Ectodermal cell (in vitro differentiated cells): ENCODE measurements around the gene PPP1R27.

Experiments used
- H3K27ac ChIP-seq: 2 replicates; pipeline ENCODE4 v1.7.0; 2013; ENCODE audit warnings: mild to moderate bottlenecking, low read depth, low read length; ENCODE audit not compliant: insufficient read depth, poor library complexity, severe bottlenecking
- H3K27me3 ChIP-seq: 2 replicates; pipeline ENCODE4 v1.7.0; 2013; ENCODE audit warnings: mild to moderate bottlenecking, low read length; ENCODE audit not compliant: insufficient read depth, control insufficient read depth, poor library complexity, severe bottlenecking
- H3K36me3 ChIP-seq: one replicate; pipeline ENCODE4 v1.7.0; 2013; ENCODE audit warnings: low read length; ENCODE audit not compliant: control insufficient read depth, insufficient read depth
- H3K4me1 ChIP-seq: one replicate; pipeline ENCODE4 v1.7.0; 2013; ENCODE audit warnings: low read length; ENCODE audit not compliant: control insufficient read depth, insufficient read depth
- H3K4me3 ChIP-seq: 2 replicates; pipeline ENCODE4 v1.7.0; 2013; ENCODE audit warnings: low read depth, low read length, control low read depth; ENCODE audit not compliant: insufficient read depth
- H3K9me3 ChIP-seq: 2 replicates; pipeline ENCODE4 v1.7.0; 2013; ENCODE audit warnings: mild to moderate bottlenecking, low read length, moderate library complexity; ENCODE audit not compliant: control insufficient read depth
- WGBS, 2 experiments: methylation state at CpG; one replicate each; pipeline ENCODE4 v1.1.7; 2013; ENCODE audit warnings: missing lambda C conversion rate in 2 of 2; 5-methylcytosine and 5-hydroxymethylcytosine counted together

The PPP1R27 gene

GRCh38 chr17:81831563-81831956 is 3.3 kb downstream of the PPP1R27 start:
- no peak overlapping the region for H3K27ac ChIP-seq
- 89 to 91% methylated on average over 7 of the region's 7 CpGs for WGBS, 2 experiments
- no peak overlapping the region for H3K4me3 ChIP-seq
- peaks cover 12% of the 10 kb centered on the region for H3K4me1 ChIP-seq
- no peaks in the 10 kb centered on the region for H3K36me3 ChIP-seq
- H3K27me3 ChIP-seq: no peaks in the 10 kb centered on the region
- no peaks in the 10 kb centered on the region for H3K9me3 ChIP-seq

DNA sequence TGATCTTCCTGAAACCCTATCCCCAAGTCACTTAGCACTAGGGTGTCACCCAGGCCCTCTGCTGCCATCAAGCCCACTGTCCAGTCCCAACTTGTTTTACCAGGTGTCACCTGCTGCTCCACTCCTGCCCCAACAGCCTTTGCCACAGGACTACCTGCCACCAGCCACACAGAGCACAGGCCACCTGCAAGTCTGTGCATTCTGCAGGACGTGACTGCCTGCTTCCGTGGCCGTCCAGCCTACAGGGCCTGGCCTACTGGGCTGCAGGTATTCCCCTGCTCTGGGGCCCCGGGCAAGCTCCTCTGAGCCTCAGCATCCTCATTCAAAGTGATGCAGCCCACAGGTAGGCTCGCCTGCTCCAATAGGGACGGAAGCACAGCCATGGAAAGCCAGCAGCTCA is 5.0 kb downstream of the PPP1R27 start:
- Histone ChIP-seq H3K27ac (no peak overlapping the region), H3K27me3 (no peaks in the 10 kb centered on the region), H3K9me3 (no peaks in the 10 kb centered on the region), H3K4me1 (peaks cover 12% of the 10 kb centered on the region), H3K4me3 (no peak overlapping the region), H3K36me3 (no peaks in the 10 kb centered on the region)
- 94% methylated on average over 6 of the region's 6 CpGs for WGBS, 2 experiments

GRCh38 chr17:81828656-81829055 is 6.2 kb downstream of the PPP1R27 start:
- Histone ChIP-seq H3K27ac (peak overlapping the region; percentile 26), H3K4me3 (no peak overlapping the region), H3K9me3 (no peaks in the 10 kb centered on the region), H3K36me3 (no peaks in the 10 kb centered on the region), H3K4me1 (peaks cover 12% of the 10 kb centered on the region), H3K27me3 (no peaks in the 10 kb centered on the region)
- WGBS, 2 experiments: 83 to 84% methylated on average over 7 of the region's 7 CpGs

DNA sequence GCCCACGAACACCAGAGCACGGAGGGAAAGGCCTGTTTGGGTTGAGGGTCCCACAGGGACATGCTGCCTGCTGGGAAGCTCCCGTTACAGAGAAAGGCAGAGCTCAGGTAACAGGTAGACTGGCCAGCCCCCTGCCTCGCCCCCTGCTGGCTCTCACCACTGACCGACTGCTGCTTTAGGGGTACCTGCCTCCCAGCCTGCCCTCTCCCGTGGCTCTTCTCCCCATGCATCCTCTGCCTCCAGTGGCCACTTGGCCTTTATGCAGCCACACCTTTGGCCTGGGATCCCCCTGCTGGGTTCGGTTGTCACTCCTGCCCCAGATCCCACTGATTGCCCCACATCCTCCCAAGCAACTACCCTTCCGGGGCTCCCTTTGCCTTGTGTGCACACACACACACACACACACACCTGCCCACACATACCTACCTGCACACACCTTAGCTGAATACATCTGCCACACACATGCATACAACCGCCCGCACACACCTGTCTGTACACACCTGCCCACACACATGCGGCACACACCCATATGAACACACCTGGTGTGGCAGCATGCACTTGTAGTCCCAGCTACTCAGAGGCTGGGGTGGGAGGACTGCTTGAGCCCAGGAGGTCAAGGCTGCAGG is 8.9 kb downstream of the PPP1R27 start:
- H3K27me3 ChIP-seq: no peaks in the 10 kb centered on the region
- H3K4me1 ChIP-seq: peaks cover 6% of the 10 kb centered on the region
- WGBS, 2 experiments: 82 to 83% methylated on average over 11 of the region's 11 CpGs
- H3K4me3 ChIP-seq: no peak overlapping the region
- H3K27ac ChIP-seq: no peak overlapping the region
- H3K36me3 ChIP-seq: no peaks in the 10 kb centered on the region
- no peaks in the 10 kb centered on the region for H3K9me3 ChIP-seq

- H3K27ac ChIP-seq: no peak overlapping the region
- H3K4me1 ChIP-seq: peaks cover 6% of the 10 kb centered on the region
- H3K9me3 ChIP-seq: no peaks in the 10 kb centered on the region
- no peaks in the 10 kb centered on the region for H3K36me3 ChIP-seq
- H3K4me3 ChIP-seq: no peak overlapping the region
- no peaks in the 10 kb centered on the region for H3K27me3 ChIP-seq
- 87 to 88% methylated on average over 11 of the region's 11 CpGs for WGBS, 2 experiments
Observed at GRCh38 chr17:81824595-81824994, 10.3 kb downstream of the PPP1R27 start.

GRCh38 chr17:81823820-81824550 is 10.9 kb downstream of the PPP1R27 start:
- WGBS, 2 experiments: 95 to 96% methylated on average over 33 of the region's 33 CpGs
- Histone ChIP-seq H3K4me3 (no peak overlapping the region), H3K27me3 (no peaks in the 10 kb centered on the region)

DNA sequence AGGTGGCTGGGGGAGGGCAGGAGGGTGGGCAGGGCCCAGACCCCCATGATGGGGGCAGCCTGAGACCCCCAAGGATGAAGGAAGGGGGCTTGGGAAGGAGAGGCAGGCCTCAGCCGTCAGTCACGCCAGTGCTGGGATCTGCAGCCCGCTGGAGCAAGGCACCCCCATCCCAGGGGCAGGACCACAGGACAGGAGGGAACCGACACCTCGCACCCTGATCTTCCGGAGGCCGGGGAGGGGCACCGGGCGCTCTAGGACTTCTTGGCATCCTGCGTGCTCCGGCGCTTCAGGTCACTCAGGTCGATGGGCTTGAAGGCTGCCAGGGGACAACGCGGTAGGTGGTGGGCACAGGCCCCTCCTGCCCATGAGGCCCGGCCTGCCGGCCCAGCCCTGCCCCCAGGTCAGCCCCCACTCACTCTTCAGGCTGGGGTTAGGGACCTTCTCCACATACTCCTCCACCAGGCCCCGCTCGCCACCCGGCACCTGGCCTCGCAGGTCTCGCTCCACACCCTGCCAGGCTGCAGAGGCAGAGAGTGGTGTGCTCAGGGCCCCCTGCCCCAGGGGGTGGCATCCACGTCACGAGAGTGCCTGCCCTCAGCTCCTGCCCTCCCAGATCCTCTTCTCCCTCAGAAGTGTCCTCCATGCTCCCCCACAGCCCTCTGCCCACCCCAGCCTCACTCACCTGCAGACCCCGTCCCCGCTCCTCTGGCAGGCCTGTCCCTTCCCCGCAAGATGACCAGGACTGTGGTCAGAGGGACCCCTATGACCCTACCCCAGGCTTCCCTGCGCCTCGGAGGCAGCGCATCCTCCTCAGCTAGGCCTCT is 11.6 kb downstream of the PPP1R27 start:
- 95 to 96% methylated on average over 30 of the region's 30 CpGs for WGBS, 2 experiments
- Histone ChIP-seq H3K36me3 (no peaks in the 10 kb centered on the region), H3K4me3 (no peak overlapping the region), H3K9me3 (no peaks in the 10 kb centered on the region), H3K27me3 (no peaks in the 10 kb centered on the region), H3K27ac (no peak overlapping the region), H3K4me1 (no peaks in the 10 kb centered on the region)

More at GRCh38 chr17:81823820-81824550, 10.9 kb downstream of the PPP1R27 start:
- Histone ChIP-seq H3K4me1 (peaks cover 6% of the 10 kb centered on the region), H3K27ac (no peak overlapping the region), H3K36me3 (no peaks in the 10 kb centered on the region), H3K9me3 (no peaks in the 10 kb centered on the region)

DNA sequence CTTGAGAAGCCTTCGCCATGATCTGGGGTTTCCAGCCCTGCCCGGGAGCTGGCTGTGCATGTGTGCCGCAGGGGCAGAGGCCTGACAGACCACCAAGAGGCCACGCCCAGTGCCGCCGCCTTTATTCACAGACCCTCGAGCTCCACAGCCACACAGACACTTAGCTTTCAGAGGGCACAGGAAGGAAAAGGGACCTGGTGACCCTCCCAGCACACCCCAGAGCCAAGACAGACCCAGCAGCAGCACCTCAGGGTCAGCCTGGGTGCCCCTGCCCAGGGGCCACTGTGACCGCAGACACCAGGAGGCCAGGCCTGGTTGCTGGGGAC is 12.6 kb downstream of the PPP1R27 start:
- Histone ChIP-seq H3K4me1 (peaks cover 4% of the 10 kb centered on the region), H3K36me3 (no peaks in the 10 kb centered on the region), H3K27me3 (no peaks in the 10 kb centered on the region), H3K4me3 (no peak overlapping the region), H3K27ac (no peak overlapping the region), H3K9me3 (no peaks in the 10 kb centered on the region)
- WGBS, 2 experiments: 94 to 96% methylated on average over 8 of the region's 8 CpGs

GRCh38 chr17:81821603-81822311 is 13.1 kb downstream of the PPP1R27 start:
- Histone ChIP-seq H3K27ac (no peak overlapping the region), H3K4me3 (no peak overlapping the region), H3K4me1 (peaks cover 4% of the 10 kb centered on the region), H3K36me3 (no peaks in the 10 kb centered on the region), H3K27me3 (no peaks in the 10 kb centered on the region), H3K9me3 (no peaks in the 10 kb centered on the region)
- WGBS, 2 experiments: 89 to 91% methylated on average over 20 of the region's 20 CpGs

DNA sequence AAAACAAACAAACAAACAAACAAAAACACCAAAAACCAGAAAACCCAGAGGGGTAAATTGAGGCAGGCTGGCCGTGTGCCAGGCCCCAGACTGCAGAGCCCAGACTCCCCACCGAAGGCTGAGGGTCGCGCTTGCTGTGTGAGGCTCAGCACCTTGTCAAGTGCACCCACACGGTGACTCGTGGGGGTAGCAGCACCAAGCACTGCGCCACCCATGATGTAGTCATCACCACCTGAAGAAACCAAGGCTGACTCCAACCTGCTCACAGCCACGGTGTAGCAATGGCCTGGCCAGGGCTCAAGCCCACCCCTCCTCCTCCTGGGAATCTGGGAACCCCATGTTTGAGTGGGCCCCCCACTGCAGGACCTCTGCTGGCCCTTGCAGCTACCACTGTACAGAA is 13.7 kb downstream of the PPP1R27 start:
- H3K36me3 ChIP-seq: no peaks in the 10 kb centered on the region
- no peaks in the 10 kb centered on the region for H3K27me3 ChIP-seq
- no peaks in the 10 kb centered on the region for H3K9me3 ChIP-seq
- no peak overlapping the region for H3K4me3 ChIP-seq
- H3K27ac ChIP-seq: no peak overlapping the region
- H3K4me1 ChIP-seq: peaks cover 4% of the 10 kb centered on the region
- WGBS, 2 experiments: 93% methylated on average over 8 of the region's 8 CpGs
